CD4-positive, alpha-beta T cell treated with Interleukin-10 for 1 hour (primary cell): ENCODE results near the gene ASAH2.
"Not testable (repeated sequence)": the region's sequence is repeated elsewhere in the genome, so short reads cannot be mapped to it uniquely, and the experiment has no call there.

Experiments
- DNase-seq: peaks from one replicate; pipeline ENCODE4 v3.0.0-alpha.2; 2020

The ASAH2 gene

GRCh38 chr10:50251394-50251793 lies at the start of gene ASAH2:
ASAH2 (minus strand) TSS chr10:50251516; CDS start chr10:50248610, 2,906 bp downstream.
- DNase-seq: no peak

DNA sequence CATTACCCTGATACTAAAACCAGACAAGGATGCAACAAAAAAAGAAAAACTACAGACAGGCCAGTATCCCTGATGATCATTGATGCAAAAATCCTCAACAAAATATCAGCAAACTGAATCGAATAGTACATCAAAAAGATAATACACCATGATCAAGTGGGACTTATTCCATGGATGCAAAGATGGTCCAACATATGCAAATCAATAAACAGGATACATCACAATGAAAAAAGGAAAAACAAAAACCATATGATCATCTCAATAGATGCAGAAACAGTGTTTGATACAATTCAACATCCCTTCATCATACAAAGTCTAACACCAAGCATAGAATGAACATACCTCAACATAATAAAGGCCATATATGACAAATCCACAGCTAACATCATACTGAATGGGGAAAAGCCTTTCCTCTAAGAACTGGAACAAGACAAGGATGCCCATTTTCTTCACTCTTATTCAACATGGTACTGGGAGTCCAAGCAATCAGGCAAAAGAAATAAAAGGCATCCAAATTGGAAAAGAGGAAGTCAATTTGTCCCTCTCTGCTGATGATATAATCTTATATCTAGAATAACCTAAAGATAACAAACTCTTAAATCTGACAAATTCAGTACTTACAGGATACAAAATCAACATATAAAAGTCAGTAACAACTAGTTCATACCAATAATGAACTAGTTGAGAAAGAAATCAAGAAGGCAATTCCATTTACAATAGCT lies 48.8 kb upstream of the ASAH2 start:
- DNase-seq: no peak

DNA sequence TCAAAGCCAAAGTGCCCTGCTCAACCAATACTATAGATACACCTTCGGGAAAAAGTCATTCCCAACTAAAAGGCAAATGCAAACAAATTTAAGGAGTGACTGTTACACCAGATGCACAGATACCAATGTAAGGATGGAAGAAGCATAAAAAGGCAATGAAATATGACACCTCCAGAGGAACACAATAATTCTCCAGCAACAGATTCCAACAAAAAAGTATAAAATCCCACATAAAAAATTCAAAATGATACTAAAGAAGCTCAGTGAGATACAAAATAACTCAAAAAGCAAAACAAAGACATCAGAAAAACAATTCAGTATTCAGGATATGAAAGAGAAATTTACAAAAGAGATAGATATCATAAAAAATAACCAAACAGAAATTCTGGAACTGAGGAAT lies 44.1 kb upstream of the ASAH2 start:
- no peak for DNase-seq

DNA sequence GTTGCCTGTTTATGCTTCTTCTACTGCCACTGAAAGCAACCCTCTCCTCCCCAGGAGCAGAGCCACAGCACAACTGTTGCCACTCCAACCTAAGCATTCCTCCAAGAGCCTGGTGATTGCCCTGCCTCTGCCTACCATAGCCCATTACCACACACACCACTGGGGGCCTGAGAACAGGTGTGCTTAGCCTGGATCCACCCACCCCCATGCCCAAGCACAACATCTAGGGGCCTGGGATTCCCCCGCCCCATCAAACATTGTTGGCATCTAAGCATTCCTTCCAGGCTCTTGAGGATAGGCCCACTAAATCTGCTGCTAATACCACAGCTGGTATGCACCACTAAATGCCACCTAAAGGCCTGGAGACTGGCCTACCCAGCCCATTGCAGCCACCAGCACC lies 43.3 kb upstream of the ASAH2 start:
- DNase-seq: no peak

- no peak for DNase-seq
Observed at GRCh38 chr10:50293513-50294313, 42.4 kb upstream of the ASAH2 start.

GRCh38 chr10:50291261-50291850 lies 40.0 kb upstream of the ASAH2 start:
- no peak for DNase-seq

GRCh38 chr10:50289196-50289595 lies 37.9 kb upstream of the ASAH2 start:
- DNase-seq: no peak

DNA sequence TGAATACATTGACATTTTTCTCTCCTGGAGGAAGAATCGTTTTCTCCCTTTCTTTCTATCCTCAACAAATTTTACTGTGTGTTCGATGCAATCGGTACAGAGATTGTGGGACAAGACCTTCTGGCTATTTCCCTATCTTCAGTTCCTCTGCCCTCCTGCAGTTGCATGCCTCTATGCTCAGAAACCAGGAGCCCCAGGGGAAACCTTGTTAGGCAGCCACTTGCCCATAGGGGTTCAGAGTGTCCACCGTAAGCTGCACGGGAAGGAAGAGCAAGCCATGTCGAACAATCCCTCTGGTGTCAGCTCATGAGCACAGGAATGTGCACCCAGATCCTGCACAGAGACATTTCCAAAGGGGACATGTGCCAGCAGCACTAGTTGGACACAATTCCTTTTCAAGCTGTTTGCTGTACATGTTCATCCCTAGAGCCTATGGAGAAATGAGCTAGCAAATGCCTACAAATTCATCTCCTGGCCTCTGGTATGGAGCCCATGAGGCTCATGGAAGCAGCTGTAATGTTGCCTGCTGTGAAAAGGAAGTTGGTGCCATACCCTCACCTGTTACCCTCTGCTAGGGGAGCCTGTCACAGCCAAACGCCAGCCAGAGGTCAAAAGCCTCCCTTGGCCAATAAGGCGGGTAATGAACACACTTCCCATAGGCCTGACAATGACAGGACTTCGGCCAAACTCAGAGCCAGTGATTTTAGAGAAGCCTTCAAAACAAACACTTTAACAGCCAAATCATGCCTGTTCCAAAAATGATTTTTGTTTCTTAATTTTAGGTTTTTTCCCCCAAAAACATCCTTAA lies 35.9 kb upstream of the ASAH2 start:
- no peak for DNase-seq

GRCh38 chr10:50286517-50286916 lies 35.2 kb upstream of the ASAH2 start:
- no peak for DNase-seq

DNA sequence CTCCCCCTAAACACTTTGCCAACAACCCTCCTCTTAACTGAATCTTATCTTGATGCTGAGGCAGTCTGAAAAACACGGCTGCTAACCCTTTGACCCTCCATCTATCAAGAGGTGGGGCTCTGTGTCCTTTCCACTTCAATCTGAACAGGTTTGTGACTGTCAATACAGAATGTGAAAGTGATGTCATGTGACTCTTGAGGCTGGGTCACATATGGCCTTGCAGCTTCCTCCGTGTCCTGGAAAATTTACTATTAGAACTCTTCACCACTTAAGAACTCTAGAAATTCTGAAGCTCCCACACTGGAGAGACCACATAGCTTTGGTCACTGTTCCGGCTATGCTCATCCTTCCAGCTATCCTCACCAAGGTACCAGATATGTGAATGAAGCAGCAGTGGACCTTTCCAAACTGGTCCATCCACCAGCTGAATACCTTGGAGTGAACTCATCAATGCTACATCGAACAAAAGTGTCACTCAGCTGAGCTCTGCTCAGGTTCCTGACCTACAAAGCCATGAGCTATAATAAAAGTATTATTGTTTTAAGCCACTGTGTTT lies 30.7 kb upstream of the ASAH2 start:
- no peak for DNase-seq

GRCh38 chr10:50281210-50281966 lies 30.1 kb upstream of the ASAH2 start:
- DNase-seq: no peak

DNA sequence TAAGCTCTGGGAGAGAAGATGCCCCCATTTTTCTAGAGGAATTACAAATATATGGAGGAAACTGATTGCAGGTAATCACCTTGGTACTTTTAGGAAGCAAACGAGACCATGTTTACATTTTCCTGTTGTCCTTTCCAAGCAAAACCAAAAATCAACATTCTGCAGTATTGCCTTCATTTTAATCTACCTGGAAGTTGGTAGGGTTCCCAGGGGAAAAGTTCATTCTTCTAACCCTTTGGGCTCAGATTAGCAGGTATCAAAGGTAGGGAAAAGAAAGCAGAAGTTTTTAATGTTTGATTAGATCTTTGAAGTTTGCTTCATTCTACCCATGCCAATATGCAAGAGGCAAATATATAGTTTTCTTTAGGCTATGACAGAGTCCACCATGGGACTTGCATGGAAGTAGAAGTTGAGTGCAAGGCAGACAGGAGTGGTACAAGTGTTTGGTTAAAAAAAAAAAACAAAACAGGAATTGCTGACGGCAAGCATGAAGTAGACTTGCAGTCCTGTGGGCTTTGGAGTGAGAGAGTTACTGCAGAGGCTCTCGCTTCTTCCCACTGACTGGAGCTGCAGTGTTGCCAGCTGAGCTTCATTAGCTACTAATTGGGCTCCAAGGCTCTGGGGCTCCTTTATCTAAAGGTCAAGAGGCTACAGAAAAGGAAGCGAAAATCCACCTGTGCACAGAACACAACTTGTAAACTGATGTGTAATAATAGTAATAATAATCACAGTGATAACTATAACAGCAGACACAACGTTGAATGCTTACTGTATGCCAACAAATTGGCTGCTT lies 28.9 kb upstream of the ASAH2 start:
- no peak for DNase-seq

GRCh38 chr10:50279489-50279888 lies 28.2 kb upstream of the ASAH2 start:
- DNase-seq: no peak

GRCh38 chr10:50275650-50276235 lies 24.4 kb upstream of the ASAH2 start:
- DNase-seq: peak; percentile 31

DNA sequence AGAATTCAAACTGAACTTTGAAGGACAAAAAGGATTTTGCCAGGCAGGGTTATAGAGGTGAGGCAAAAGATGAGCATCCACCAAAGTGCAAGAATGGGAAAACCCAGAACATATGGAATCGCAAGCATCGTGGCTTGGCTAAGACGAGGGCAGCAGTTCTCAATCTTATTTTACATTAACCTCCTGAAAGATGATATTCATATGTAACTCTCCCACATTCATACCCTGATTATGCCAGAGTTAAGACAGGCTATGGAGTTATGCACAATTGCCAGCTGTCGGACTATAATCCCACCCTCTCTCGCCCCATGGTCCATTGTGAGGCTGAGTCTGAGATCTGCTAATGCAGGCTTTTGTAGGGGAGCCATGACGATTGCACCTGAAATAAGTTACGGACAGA lies 21.2 kb upstream of the ASAH2 start:
- no peak for DNase-seq

DNA sequence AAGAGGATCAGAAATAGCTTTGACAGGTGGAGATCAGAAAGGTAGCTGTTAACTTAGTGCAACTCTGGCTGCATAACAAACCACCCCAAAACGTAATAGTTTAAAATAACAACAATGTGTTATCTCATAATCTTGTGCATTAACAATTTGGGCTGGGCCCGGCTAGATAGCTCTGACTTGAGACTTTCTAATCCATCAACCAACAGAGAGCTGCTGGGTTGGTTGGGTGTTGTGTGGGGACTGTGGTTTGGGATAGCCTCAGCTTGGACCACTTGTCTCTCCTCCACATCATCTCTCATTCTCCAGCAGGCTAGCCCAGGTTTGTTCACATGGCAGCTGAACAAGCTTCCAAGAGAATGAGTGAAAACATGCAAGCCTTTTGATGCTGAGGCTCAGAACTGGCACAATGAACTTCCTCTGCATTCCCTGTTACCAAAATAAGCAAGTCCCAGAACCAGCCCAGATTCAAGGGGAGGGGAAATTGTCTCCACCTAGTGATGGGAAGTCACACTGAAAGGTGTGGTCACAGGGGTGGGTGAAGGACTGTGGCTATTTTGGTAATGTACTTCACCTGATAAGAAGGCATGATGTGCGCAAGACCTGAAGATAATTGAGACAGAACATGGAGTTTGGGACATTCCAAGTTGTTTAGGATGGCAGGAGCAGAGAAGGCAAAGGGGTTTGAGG lies 20.4 kb upstream of the ASAH2 start:
- no peak for DNase-seq

DNA sequence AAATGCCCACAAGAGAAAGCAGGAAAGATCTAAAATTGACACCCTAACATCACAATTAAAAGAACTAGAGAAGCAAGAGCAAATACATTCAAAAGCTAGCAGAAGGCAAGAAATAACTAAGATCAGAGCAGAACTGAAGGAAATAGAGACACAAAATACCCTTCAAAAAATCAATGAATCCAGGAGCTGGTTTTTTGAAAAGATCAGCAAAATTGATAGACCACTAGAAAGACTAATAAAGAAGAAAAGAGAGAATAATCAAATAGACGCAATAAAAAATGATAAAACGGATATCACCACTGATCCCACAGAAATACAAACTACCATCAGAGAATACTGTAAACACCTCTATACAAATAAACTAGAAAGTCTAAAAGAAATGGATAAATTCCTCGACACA lies 16.6 kb upstream of the ASAH2 start:
- DNase-seq: not testable (repeated sequence)

DNA sequence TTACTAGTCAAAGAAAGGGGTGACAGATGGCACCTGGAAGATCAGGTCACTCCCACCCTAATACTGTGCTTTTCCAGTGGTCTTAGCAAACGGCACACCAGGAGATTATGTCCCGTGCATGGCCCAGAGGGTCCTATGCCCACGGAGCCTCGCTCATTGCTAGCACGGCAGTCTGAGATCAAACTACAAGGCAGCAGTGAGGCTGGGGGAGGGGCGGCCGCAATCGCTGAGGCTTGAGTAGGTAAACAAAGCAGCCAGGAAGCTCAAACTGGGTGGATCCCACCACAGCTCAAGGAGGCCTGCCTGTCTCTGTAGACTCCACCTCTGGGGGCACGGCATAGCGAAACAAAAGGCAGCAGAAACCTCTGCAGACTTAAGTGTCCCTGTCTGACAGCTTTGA lies 11.3 kb upstream of the ASAH2 start:
- DNase-seq: peak; percentile 14

DNA sequence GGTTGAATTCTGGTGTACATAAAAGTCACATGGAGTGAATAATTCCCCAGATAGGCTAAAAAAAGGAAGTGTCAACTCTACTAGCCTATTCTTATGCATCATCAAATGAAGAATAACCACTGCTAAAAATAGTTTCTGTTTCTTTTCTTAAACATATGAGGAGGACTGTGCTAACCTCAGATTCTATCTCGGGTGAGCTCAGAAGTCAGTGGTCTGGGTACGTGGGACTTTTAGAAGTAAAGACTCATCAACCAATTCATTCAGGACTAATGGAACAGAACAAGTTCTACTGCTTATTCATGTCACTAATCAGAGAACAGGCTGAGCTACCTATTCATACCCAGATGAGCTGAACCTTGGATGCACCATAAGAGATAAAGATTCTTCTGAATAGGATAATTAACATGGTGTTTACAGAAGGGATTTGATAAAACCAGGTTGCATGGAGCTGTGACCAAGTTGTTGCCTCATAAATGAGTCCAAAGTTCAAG lies 9.5 kb upstream of the ASAH2 start:
- DNase-seq: peak; percentile 20

DNA sequence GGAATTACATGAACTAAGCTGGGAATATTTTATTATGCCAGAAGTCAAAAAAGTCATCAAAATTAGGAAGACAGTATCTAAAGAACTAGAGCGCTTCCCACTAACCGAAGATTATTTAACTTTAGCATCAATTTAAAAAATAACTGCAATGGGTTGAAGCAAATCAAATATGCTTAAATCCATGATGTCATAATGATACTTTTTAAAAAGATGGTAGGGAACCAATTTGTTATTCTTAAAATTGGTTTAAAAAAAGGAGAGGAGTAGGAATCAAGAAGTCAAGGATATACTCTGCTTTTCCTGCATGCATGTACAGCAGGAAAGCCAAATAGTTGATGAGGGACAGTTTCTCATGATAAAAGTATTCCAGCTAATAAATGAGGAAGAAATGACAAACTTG lies 3.2 kb upstream of the ASAH2 start:
- DNase-seq: no peak
